ENCODE measurements around the gene CDH20. TPM values are rescaled to one million over a fixed set of nuclear protein-coding genes. Genes with fewer than 3 reads are reported as not detected.

The CDH20 gene
- total RNA-seq, 1 experiment from 2014 or later, result not detected

DNA sequence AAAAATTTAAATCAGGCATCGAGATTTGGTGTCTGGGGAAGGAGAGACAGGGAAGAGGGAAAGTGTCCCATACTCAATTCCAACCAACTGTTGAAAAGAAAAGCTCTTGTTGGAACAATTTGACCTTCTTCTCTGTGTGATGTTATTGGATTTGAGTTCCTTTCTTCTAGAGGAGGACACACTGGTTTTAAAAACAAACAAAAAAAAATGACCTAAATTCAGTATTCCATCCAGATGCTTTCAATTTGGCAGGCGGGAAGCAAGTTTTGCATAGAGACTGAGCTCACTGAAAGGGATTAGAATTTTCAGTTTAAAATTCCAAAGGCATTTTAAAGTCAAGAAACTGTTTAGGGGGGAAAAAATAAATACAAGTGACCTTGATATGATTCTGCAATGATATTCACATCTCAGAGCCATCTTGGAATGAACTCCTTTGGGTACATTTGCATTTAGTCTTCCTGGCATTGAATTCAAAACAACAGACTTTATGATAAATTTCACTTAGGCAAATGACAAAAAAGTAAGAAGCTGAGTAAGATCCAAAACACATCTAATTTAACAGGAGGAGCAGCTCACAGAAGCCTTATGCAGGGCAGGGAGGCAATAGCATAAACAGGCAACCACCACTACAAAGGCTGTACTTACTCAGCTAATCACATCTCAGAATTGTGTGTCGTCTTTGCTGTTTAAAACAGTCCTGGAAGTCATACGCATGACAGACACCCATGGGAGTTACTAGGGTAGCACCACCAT lies 126.8 kb downstream of the CDH20 start:
- BruUV-seq (replicated peaks), result no TSS peak
- ChIA-PET CTCF (no interaction called here), POLR2A (no interaction called here)
- TF ChIP-seq, protein P1, sequence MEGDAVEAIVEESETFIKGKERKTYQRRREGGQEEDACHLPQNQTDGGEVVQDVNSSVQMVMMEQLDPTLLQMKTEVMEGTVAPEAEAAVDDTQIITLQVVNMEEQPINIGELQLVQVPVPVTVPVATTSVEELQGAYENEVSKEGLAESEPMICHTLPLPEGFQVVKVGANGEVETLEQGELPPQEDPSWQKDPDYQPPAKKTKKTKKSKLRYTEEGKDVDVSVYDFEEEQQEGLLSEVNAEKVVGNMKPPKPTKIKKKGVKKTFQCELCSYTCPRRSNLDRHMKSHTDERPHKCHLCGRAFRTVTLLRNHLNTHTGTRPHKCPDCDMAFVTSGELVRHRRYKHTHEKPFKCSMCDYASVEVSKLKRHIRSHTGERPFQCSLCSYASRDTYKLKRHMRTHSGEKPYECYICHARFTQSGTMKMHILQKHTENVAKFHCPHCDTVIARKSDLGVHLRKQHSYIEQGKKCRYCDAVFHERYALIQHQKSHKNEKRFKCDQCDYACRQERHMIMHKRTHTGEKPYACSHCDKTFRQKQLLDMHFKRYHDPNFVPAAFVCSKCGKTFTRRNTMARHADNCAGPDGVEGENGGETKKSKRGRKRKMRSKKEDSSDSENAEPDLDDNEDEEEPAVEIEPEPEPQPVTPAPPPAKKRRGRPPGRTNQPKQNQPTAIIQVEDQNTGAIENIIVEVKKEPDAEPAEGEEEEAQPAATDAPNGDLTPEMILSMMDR (IDR thresholded peaks at IDR 0.05), result no peak
- no peak for TF ChIP-seq TCF7L2 (IDR thresholded peaks at IDR 0.05; ENCODE audit: low read depth, low read length)
- TF ChIP-seq SIN3A (IDR thresholded peaks at IDR 0.05; ENCODE audit: borderline replicate concordance, insufficient read depth, low read depth, low read length), result no peak
- TF ChIP-seq POLR2AphosphoS5 (IDR thresholded peaks at IDR 0.05; ENCODE audit: low read depth, low read length), result no peak
- TF ChIP-seq, protein P2, sequence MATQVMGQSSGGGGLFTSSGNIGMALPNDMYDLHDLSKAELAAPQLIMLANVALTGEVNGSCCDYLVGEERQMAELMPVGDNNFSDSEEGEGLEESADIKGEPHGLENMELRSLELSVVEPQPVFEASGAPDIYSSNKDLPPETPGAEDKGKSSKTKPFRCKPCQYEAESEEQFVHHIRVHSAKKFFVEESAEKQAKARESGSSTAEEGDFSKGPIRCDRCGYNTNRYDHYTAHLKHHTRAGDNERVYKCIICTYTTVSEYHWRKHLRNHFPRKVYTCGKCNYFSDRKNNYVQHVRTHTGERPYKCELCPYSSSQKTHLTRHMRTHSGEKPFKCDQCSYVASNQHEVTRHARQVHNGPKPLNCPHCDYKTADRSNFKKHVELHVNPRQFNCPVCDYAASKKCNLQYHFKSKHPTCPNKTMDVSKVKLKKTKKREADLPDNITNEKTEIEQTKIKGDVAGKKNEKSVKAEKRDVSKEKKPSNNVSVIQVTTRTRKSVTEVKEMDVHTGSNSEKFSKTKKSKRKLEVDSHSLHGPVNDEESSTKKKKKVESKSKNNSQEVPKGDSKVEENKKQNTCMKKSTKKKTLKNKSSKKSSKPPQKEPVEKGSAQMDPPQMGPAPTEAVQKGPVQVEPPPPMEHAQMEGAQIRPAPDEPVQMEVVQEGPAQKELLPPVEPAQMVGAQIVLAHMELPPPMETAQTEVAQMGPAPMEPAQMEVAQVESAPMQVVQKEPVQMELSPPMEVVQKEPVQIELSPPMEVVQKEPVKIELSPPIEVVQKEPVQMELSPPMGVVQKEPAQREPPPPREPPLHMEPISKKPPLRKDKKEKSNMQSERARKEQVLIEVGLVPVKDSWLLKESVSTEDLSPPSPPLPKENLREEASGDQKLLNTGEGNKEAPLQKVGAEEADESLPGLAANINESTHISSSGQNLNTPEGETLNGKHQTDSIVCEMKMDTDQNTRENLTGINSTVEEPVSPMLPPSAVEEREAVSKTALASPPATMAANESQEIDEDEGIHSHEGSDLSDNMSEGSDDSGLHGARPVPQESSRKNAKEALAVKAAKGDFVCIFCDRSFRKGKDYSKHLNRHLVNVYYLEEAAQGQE (IDR thresholded peaks at IDR 0.05; ENCODE audit: insufficient read depth in 1 of 2, low read depth in 2 of 2, low read length in 1 of 2), result no peak
- no peaks in the 10 kb centered on the region for H3K9me3 ChIP-seq (ENCODE audit: control insufficient read depth, insufficient read depth, low read depth, low read length)
- no peaks in the 10 kb centered on the region for H3K36me3 ChIP-seq (ENCODE audit: control insufficient read depth, insufficient read depth, low read length)
- H3K27me3 ChIP-seq (ENCODE audit: control insufficient read depth, insufficient read depth, low read length), result no peaks in the 10 kb centered on the region
- H3K27ac ChIP-seq (ENCODE audit: low read length), result no peak overlapping the region
- H3K4me3 ChIP-seq (ENCODE audit: low read depth in 2 of 2, low read length in 2 of 2), result no peak overlapping the region
- no peaks in the 10 kb centered on the region for H3K4me1 ChIP-seq (ENCODE audit: control insufficient read depth, insufficient read depth, low read length)
- DNase-seq (ENCODE audit: low read depth, low spot score) (no peak), ATAC-seq (no peak)
- intact Hi-C loops (cut with micrococcal nuclease; ENCODE audit: unreplicated experiment) (no loop called here), in situ Hi-C loops (cut with HindIII; ENCODE audit: low pct_unique_long_range_greater_than_20kb, low sequenced_read_pairs) (no loop called here)

DNA sequence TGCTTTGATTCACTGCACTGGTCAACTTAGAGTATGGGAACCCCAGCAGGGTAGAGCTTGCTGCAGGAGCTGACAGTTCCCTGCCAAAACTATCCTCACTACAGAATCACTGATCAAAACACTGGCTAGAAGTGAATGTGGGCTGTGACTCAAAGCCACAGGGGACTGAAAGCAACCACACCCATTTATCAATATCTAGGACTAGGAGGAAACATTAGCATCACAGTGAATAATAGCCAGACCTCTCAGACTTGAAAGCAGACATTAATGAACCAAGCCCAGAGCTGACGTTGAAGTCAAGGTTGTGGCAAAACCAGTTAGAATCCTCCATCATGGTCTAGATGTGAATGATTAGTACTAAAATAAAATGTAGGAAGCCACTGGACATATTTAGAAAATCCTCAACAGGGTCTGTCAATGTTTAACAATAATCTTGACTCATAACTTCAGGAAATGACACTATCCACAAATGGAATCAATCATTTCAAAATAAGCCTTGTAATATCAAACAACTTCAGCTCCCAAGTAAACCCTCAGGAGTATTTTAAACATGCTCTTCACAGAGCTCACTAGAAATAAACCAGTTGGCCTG lies 131.4 kb downstream of the CDH20 start:
- no peaks in the 10 kb centered on the region for H3K27me3 ChIP-seq (ENCODE audit: control insufficient read depth, insufficient read depth, low read length)
- H3K9me3 ChIP-seq (ENCODE audit: control insufficient read depth, insufficient read depth, low read depth, low read length), result no peaks in the 10 kb centered on the region
- in situ Hi-C loops (cut with HindIII; ENCODE audit: low pct_unique_long_range_greater_than_20kb, low sequenced_read_pairs) (no loop called here), intact Hi-C loops (cut with micrococcal nuclease; ENCODE audit: unreplicated experiment) (no loop called here)
- BruUV-seq (replicated peaks), result no TSS peak
- ChIA-PET CTCF (no interaction called here), POLR2A (no interaction called here)
- H3K4me3 ChIP-seq (ENCODE audit: low read depth in 2 of 2, low read length in 2 of 2), result no peak overlapping the region
- DNase-seq (ENCODE audit: low read depth, low spot score) (no peak), ATAC-seq (no peak)
- H3K4me1 ChIP-seq (ENCODE audit: control insufficient read depth, insufficient read depth, low read length), result no peaks in the 10 kb centered on the region
- H3K27ac ChIP-seq (ENCODE audit: low read length), result no peak overlapping the region
- TF ChIP-seq SIN3A (IDR thresholded peaks at IDR 0.05; ENCODE audit: borderline replicate concordance, insufficient read depth, low read depth, low read length) (no peak), POLR2AphosphoS5 (IDR thresholded peaks at IDR 0.05; ENCODE audit: low read depth, low read length) (no peak), TCF7L2 (IDR thresholded peaks at IDR 0.05; ENCODE audit: low read depth, low read length) (no peak)
- TF ChIP-seq, protein P1 (IDR thresholded peaks at IDR 0.05), result no peak
- TF ChIP-seq, protein P2 (IDR thresholded peaks at IDR 0.05; ENCODE audit: insufficient read depth in 1 of 2, low read depth in 2 of 2, low read length in 1 of 2), result no peak
- no peaks in the 10 kb centered on the region for H3K36me3 ChIP-seq (ENCODE audit: control insufficient read depth, insufficient read depth, low read length)

All from Panc1 (cell line).